IMR-90 (cell line): Measurements from ENCODE around the gene RNF34. TPM values are rescaled to one million over a fixed set of nuclear protein-coding genes. Genes with fewer than 3 reads are reported as not detected.

ENCODE experiments used
- ATAC-seq: fragments of 200-7000 bp; cut with Tn5 transposase; 2 replicates; pipeline ENCODE4 v1.9.1; 2020; ENCODE audit warnings: low read depth, mild to moderate bottlenecking, moderate library complexity
- BruUV-seq: library from RNA; stranded (reverse); fragments of 400-500 nt; replicated peaks from 2 replicates; lab custom pipeline; 2021; lab: Mats Ljungman, UMichigan
- CTCF ChIA-PET: fragments of 300-600 bp; formaldehyde crosslinking; extraction: SDS; loops from one replicate; lab custom pipeline; 2021; ENCODE audit warnings: antibody characterized with exemption; lab: Yijun Ruan, JAX
- POLR2A ChIA-PET: fragments of 300-600 bp; sonication (Branson Sonifier 250); formaldehyde crosslinking; loops from one replicate; lab custom pipeline; 2022; ENCODE audit warnings: antibody characterized with exemption; ENCODE audit not compliant: unreplicated experiment; lab: Charles Lee
- DNase-seq: peaks from one replicate; pipeline ENCODE4 v3.0.0; 2013
- H2AFZ ChIP-seq: replicated peaks from 2 replicates; pipeline ENCODE3; 2013; ENCODE audit warnings: low read length, mild to moderate bottlenecking; ENCODE audit not compliant: poor library complexity
- H2AK5ac ChIP-seq: 2 replicates; pipeline ENCODE4 v1.6.1; 2013; ENCODE audit warnings: low read depth, low read length, inconsistent platforms
- H2AK9ac ChIP-seq: replicated peaks from 2 replicates; pipeline ENCODE3; 2013; ENCODE audit warnings: mild to moderate bottlenecking, low read depth, low read length, moderate library complexity; ENCODE audit not compliant: poor library complexity
- H2BK120ac ChIP-seq: 2 replicates; pipeline ENCODE4 v1.6.1; 2013; ENCODE audit warnings: low read depth, low read length, inconsistent platforms
- H2BK15ac ChIP-seq: 3 replicates; pipeline ENCODE4 v1.6.1; 2013; ENCODE audit warnings: low read depth, low read length, inconsistent platforms
- H2BK20ac ChIP-seq: 2 replicates; pipeline ENCODE4 v1.6.1; 2013; ENCODE audit warnings: low read depth, mild to moderate bottlenecking, inconsistent platforms, low read length, moderate library complexity
- H2BK5ac ChIP-seq: 2 replicates; pipeline ENCODE4 v1.6.1; 2013; ENCODE audit warnings: mild to moderate bottlenecking, low read depth, low read length, inconsistent platforms; ENCODE audit not compliant: poor library complexity, severe bottlenecking
- H3K14ac ChIP-seq: replicated peaks from 2 replicates; pipeline ENCODE4 v1.6.1; 2013; ENCODE audit warnings: low read depth, low read length, inconsistent platforms
- H3K18ac ChIP-seq: 2 replicates; pipeline ENCODE4 v1.6.1; 2013; ENCODE audit warnings: low read depth, low read length, control low read depth
- H3K23ac ChIP-seq: 2 replicates; pipeline ENCODE4 v1.6.1; 2013; ENCODE audit warnings: low read depth, low read length, inconsistent platforms
- H3K27ac ChIP-seq: 2 replicates; pipeline ENCODE4 v1.5.1; 2013; ENCODE audit warnings: mild to moderate bottlenecking, control low read depth, low read length; ENCODE audit not compliant: insufficient read depth
- H3K27me3 ChIP-seq: 2 replicates; pipeline ENCODE4 v1.6.1; 2013; ENCODE audit warnings: low read length; ENCODE audit not compliant: control insufficient read depth, insufficient read depth
- H3K36me3 ChIP-seq: 2 replicates; pipeline ENCODE4 v1.6.1; 2013; ENCODE audit warnings: low read length, mixed read lengths; ENCODE audit not compliant: control insufficient read depth, insufficient read depth
- H3K4ac ChIP-seq: 2 replicates; pipeline ENCODE4 v1.6.1; 2013; ENCODE audit warnings: low read depth, low read length, inconsistent platforms
- H3K4me1 ChIP-seq: 2 replicates; pipeline ENCODE4 v1.6.1; 2013; ENCODE audit warnings: low read length, mixed read lengths; ENCODE audit not compliant: control insufficient read depth, insufficient read depth
- H3K4me2 ChIP-seq: 2 replicates; pipeline ENCODE4 v1.6.1; 2013; ENCODE audit warnings: low read depth, mild to moderate bottlenecking, control low read depth, low read length, moderate library complexity
- H3K4me3 ChIP-seq: 2 replicates; pipeline ENCODE4 v1.5.1; 2013; ENCODE audit warnings: low read depth, mild to moderate bottlenecking, control low read depth, low read length, moderate library complexity; ENCODE audit not compliant: insufficient read depth
- H3K56ac ChIP-seq: 2 replicates; pipeline ENCODE4 v1.6.1; 2013; ENCODE audit warnings: low read length, inconsistent platforms; ENCODE audit not compliant: insufficient read depth; ENCODE audit errors: extremely low read depth
- H3K79me1 ChIP-seq, 2 experiments: 2 replicates each; pipeline ENCODE4 v1.6.1; 2013; ENCODE audit warnings: low read length in 2 of 2, inconsistent platforms in 1 of 2, low read depth in 1 of 2
- H3K9ac ChIP-seq: 2 replicates; pipeline ENCODE4 v1.6.1; 2013; ENCODE audit warnings: low read depth, low read length, control low read depth
- H3K9me1 ChIP-seq: 2 replicates; pipeline ENCODE4 v1.6.1; 2013; ENCODE audit warnings: low read length, inconsistent platforms; ENCODE audit not compliant: insufficient read depth
- H3K9me3 ChIP-seq: 2 replicates; pipeline ENCODE4 v1.6.1; 2013; ENCODE audit warnings: low read length; ENCODE audit not compliant: control insufficient read depth, insufficient read depth
- H4K20me1 ChIP-seq: 2 replicates; pipeline ENCODE4 v1.6.1; 2013; ENCODE audit warnings: low read length, inconsistent platforms; ENCODE audit not compliant: insufficient read depth
- H4K5ac ChIP-seq: 2 replicates; pipeline ENCODE4 v1.6.1; 2013; ENCODE audit warnings: mild to moderate bottlenecking, low read depth, low read length, control low read depth
- H4K8ac ChIP-seq, 2 experiments: 2 replicates each; pipeline ENCODE4 v1.6.1; 2013; ENCODE audit warnings: low read depth in 2 of 2, low read length in 2 of 2, control low read depth in 1 of 2, inconsistent platforms in 1 of 2
- H4K91ac ChIP-seq: 2 replicates; pipeline ENCODE4 v1.6.1; 2013; ENCODE audit warnings: low read depth, low read length, inconsistent platforms; ENCODE audit not compliant: insufficient read depth
- CEBPB ChIP-seq: IDR thresholded peaks from 2 replicates; pipeline ENCODE4 v1.6.1; 2012; ENCODE audit warnings: low read depth, low read length, improper control_type of control experiment
- CHD1 ChIP-seq: IDR thresholded peaks from 2 replicates; pipeline ENCODE4 v1.6.1; 2012; ENCODE audit warnings: low read depth, low read length, improper control_type of control experiment
- ELK1 ChIP-seq: fragments of 150-350 bp; IDR thresholded peaks from 2 replicates; pipeline ENCODE4 v1.6.1; 2016; ENCODE audit warnings: low read depth, mild to moderate bottlenecking, low read length, moderate library complexity, borderline replicate concordance
- MAFK ChIP-seq: IDR thresholded peaks from 2 replicates; pipeline ENCODE4 v1.6.1; 2012; ENCODE audit warnings: low read depth, low read length, improper control_type of control experiment
- MAZ ChIP-seq: IDR thresholded peaks from 2 replicates; pipeline ENCODE4 v1.6.1; 2012; ENCODE audit warnings: low read depth, mild to moderate bottlenecking, low read length, improper control_type of control experiment, moderate library complexity, borderline replicate concordance
- MXI1 ChIP-seq: IDR thresholded peaks from 2 replicates; pipeline ENCODE4 v1.6.1; 2012; ENCODE audit warnings: low read depth, mild to moderate bottlenecking, low read length, moderate library complexity, borderline replicate concordance
- NFE2L2 ChIP-seq: fragments of 150-350 bp; IDR thresholded peaks from 2 replicates; pipeline ENCODE4 v1.6.1; 2016; ENCODE audit warnings: low read depth, mild to moderate bottlenecking, low read length
- POLR2A ChIP-seq: IDR thresholded peaks from 2 replicates; pipeline ENCODE4 v1.6.1; 2012; ENCODE audit warnings: mild to moderate bottlenecking, low read depth, low read length
- RAD21 ChIP-seq: IDR thresholded peaks from 2 replicates; pipeline ENCODE4 v1.6.1; 2012; ENCODE audit warnings: low read length, improper control_type of control experiment
- RCOR1 ChIP-seq: IDR thresholded peaks from 2 replicates; pipeline ENCODE4 v1.6.1; 2012; ENCODE audit warnings: mild to moderate bottlenecking, low read length, improper control_type of control experiment; ENCODE audit not compliant: insufficient replicate concordance
- SMC3 ChIP-seq: fragments of 150-350 bp; IDR thresholded peaks from 2 replicates; pipeline ENCODE4 v1.6.1; 2016; ENCODE audit warnings: low read depth, mild to moderate bottlenecking, antibody characterized with exemption, low read length, moderate library complexity
- USF2 ChIP-seq: fragments of 150-350 bp; IDR thresholded peaks from 2 replicates; pipeline ENCODE4 v1.6.1; 2017; ENCODE audit warnings: mild to moderate bottlenecking, antibody characterized with exemption, low read length, low read depth
- WGBS, 2 experiments: methylation state at CpG; one replicate each; pipeline versions ENCODE4 v1.1.5 to v1.1.7; 2013; ENCODE audit warnings: missing lambda C conversion rate in 2 of 2; ENCODE audit not compliant: insufficient read length in 1 of 2; ENCODE audit errors: extremely low coverage in 2 of 2; 5-methylcytosine and 5-hydroxymethylcytosine counted together
- dilution Hi-C: fragments of 300-500 bp; cut with HindIII; formaldehyde crosslinking; loops from one replicate; pipeline ENCODE4 v1.14.3; 2018; ENCODE audit warnings: low sequenced_read_pairs; ENCODE audit not compliant: unreplicated experiment
- in situ Hi-C: fragments of 300-500 bp; cut with MboI; formaldehyde crosslinking; loops from 3 replicates; pipeline ENCODE4 v1.14.3; 2019; ENCODE audit warnings: low sequenced_read_pairs, inconsistent platforms, mixed read lengths
- intact Hi-C: fragments of 100-400 bp; cut with micrococcal nuclease; formaldehyde crosslinking; loops from 2 replicates; pipeline ENCODE4 v1.10.0; 2022
- polyA plus RNA-seq, 3 experiments: library from polyadenylated mRNA; depleted of rRNA; stranded (reverse); fragments of >200 nt; gene quantifications; 2 replicates each; pipeline ENCODE4 v1.2.3, GENCODE V29; 2012; ENCODE audit warnings: low replicate concordance in 1 of 3
- total RNA-seq: library from RNA; depleted of rRNA; stranded (reverse); fragments of >200 nt; gene quantifications from 2 replicates; pipeline ENCODE4 v1.2.3, GENCODE V29; 2012

The RNF34 gene
- total and polyA plus RNA-seq, 2 of the 4 experiments (the other 2 are of a cell fraction): 33.2 to 69.5 TPM

DNA sequence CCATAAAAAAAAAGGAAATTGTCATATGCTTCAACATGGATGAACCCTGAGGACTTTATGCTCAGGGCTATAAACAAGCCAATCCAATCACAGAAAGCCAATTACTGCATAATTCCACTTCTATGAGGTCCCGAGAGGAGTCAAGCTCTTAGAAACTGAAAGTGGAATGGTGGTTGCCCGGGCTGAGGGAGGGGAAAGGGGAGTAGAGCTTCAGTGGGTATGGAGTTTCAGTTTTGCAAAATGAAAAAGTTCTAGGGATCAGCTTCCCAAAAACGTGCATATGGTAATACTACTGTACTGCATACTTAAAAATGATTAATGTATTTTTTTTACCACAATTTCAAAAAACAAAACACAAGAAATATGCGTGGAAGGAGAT is 52.0 kb downstream of the RNF34 start:
- no peak overlapping the region for H4K8ac ChIP-seq
- peaks cover 13% of the 10 kb centered on the region; the same call in 1 of the 2 replicates for H3K9me1 ChIP-seq
- BruUV-seq: no TSS peak
- dilution Hi-C loops: no loop called here
- no peak overlapping the region for H4K5ac ChIP-seq
- H3K27ac ChIP-seq: no peak overlapping the region
- H3K36me3 ChIP-seq: peaks cover 11% of the 10 kb centered on the region
- H3K14ac ChIP-seq: no peak overlapping the region
- ChIA-PET CTCF (no interaction called here), POLR2A (no interaction called here)
- no peak overlapping the region for H3K4me3 ChIP-seq
- no peak overlapping the region for H2BK20ac ChIP-seq
- in situ Hi-C loops: no loop called here
- no peak overlapping the region for H2BK5ac ChIP-seq
- no peaks in the 10 kb centered on the region for H3K4me1 ChIP-seq
- intact Hi-C loops: no loop called here
- H3K9ac ChIP-seq: no peak overlapping the region
- H2BK15ac ChIP-seq: no peak overlapping the region
- H2BK120ac ChIP-seq: no peak overlapping the region
- H4K20me1 ChIP-seq: peaks cover 31% of the 10 kb centered on the region
- ATAC-seq (peak; percentile 57), DNase-seq (no peak)
- no peak for TF ChIP-seq ELK1
- no peak for TF ChIP-seq RCOR1
- TF ChIP-seq POLR2A: no peak
- no peak for TF ChIP-seq USF2
- no peak for TF ChIP-seq NFE2L2
- TF ChIP-seq CEBPB: no peak
- no peak for TF ChIP-seq MAZ
- no peak for TF ChIP-seq MAFK
- TF ChIP-seq MXI1: no peak
- no peak for TF ChIP-seq CHD1
- TF ChIP-seq SMC3: no peak
- no peak for TF ChIP-seq RAD21
- H2AK9ac ChIP-seq: no peak overlapping the region
- peaks cover 32 to 61% of the 10 kb centered on the region in 2 experiments for H3K79me1 ChIP-seq
- no peak overlapping the region for H3K4ac ChIP-seq
- no peak overlapping the region for H2AK5ac ChIP-seq
- peak overlapping the region; percentile 36; the same call in 1 of the 2 replicates for H3K4me2 ChIP-seq
- H2AFZ ChIP-seq: no peak overlapping the region
- no peak overlapping the region for H3K56ac ChIP-seq
- H4K91ac ChIP-seq: no peak overlapping the region
- WGBS, 2 experiments: no CpG with 5 or more reads among the region's 4 CpGs
- H3K18ac ChIP-seq: no peak overlapping the region
- H3K23ac ChIP-seq: no peak overlapping the region
- no peaks in the 10 kb centered on the region for H3K27me3 ChIP-seq
- H3K9me3 ChIP-seq: no peaks in the 10 kb centered on the region
